ENCODE measurements around the gene KPNB1. TPM values are rescaled to one million over a fixed set of nuclear protein-coding genes. Genes with fewer than 3 reads are reported as not detected.
A peak's percentile ranks its signal among the peaks of the same experiment; 100 is the strongest.

KPNB1 gene
- total RNA-seq, 1 experiment from 2014 or later, result 967 TPM

GRCh38 chr17:47696717-47697642 lies 47.3 kb downstream of the KPNB1 start:
- Mint-ChIP-seq H3K36me3 (ENCODE audit: insufficient read depth, unreplicated experiment) (peaks cover 26% of the 10 kb centered on the region), H3K27me3 (ENCODE audit: insufficient read depth, unreplicated experiment) (no peaks in the 10 kb centered on the region), H3K9me3 (ENCODE audit: unreplicated experiment) (no peaks in the 10 kb centered on the region), H3K27ac (ENCODE audit: unreplicated experiment) (no peak overlapping the region), H3K4me1 (ENCODE audit: low read depth, unreplicated experiment) (peaks cover 23% of the 10 kb centered on the region), H3K4me3 (ENCODE audit: unreplicated experiment) (no peak overlapping the region)
- POLR2A ChIA-PET, result interaction anchor here (0.6 to 0.9 kb wide), 3 partner anchors 33 to 51 kb away, joined by 3 to 5 read pairs (median 3); no protein-coding TSS in a partner anchor
- no peaks in the 10 kb centered on the region for H3K9me3 ChIP-seq
- H3K27me3 ChIP-seq (replicated peaks; ENCODE audit: control insufficient read depth, insufficient read depth, low read length), result no peaks in the 10 kb centered on the region
- no peak overlapping the region for H3K4me3 ChIP-seq (ENCODE audit: low read depth, low read length)
- H3K4me1 ChIP-seq, result peaks cover 16% of the 10 kb centered on the region
- DNase-seq, result peak in 1 of 2 experiments; percentile 53
- intact Hi-C loops (cut with micrococcal nuclease; ENCODE audit: unreplicated experiment), result no loop called here
- H3K36me3 ChIP-seq (ENCODE audit: control insufficient read depth, insufficient read depth, low read length), result no peaks in the 10 kb centered on the region; the same call in 1 of the 2 replicates
- CTCF ChIA-PET, result interaction anchor here (0.6 to 2.4 kb wide), 10 partner anchors 9 to 134 kb away, joined by 3 to 19 read pairs (median 6); partner anchors contain the start of genes KPNB1, LRRC46 and MRPL10
- TF ChIP-seq CTCF (IDR thresholded peaks at IDR 0.05; ENCODE audit: insufficient read depth in 1 of 2, low read depth in 1 of 2, low read length in 1 of 2, severe bottlenecking in 1 of 2, unreplicated experiment in 1 of 2), result no peak
- no TSS peak for BruUV-seq (replicated peaks)

DNA sequence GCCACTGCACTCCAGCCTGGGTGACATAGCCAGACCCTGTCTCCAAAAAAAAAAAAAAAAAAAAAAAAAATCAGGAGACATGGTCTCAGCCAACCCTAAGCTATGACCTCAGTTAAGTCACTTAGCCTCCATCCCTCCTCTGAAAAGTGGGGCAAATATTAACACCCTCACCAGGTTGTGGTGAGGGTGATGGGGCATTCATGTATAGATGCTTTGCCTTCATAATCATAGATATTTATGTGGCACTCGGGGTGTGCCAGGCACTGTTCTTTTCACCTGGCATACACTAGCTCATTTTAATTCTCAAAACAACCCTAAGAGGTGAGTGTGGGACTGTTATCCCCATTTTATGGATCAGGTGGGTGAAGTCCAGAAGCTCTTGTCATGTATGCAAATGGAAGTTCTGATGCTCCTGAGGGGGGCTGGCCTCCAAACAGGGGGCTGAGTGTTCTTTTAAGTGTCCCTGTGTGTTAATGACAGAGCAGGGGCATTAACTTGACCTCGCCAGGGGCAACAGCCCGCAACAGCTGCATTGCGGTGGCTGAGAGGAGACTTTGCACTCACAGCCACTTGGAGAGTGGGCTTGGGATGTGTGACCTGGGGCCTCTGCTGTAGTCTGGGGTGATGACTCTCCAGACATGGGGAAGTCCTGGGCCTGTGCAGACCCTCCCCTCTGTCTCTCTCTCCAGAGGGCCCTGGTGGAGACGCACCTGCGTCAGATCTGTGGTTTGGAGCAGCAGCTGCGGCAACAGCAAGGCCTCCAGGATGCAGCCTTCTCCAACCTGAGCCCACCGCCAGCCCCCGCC lies 48.4 kb downstream of the KPNB1 start:
- no peak for TF ChIP-seq CTCF (IDR thresholded peaks at IDR 0.05; ENCODE audit: insufficient read depth in 1 of 2, low read depth in 1 of 2, low read length in 1 of 2, severe bottlenecking in 1 of 2, unreplicated experiment in 1 of 2)
- peaks cover 20% of the 10 kb centered on the region for H3K36me3 Mint-ChIP-seq (ENCODE audit: insufficient read depth, unreplicated experiment)
- no TSS peak for BruUV-seq (replicated peaks)
- intact Hi-C loops (cut with micrococcal nuclease; ENCODE audit: unreplicated experiment), result loop anchor here (2.0 kb wide), 2 partner anchors 35 to 45 kb away; partner anchors contain the start of gene TBX21
- H3K9me3 Mint-ChIP-seq (ENCODE audit: unreplicated experiment), result no peaks in the 10 kb centered on the region
- Histone ChIP-seq H3K4me3 (ENCODE audit: low read depth, low read length) (no peak overlapping the region), H3K9me3 (no peaks in the 10 kb centered on the region), H3K36me3 (ENCODE audit: control insufficient read depth, insufficient read depth, low read length) (no peaks in the 10 kb centered on the region; the same call in 1 of the 2 replicates), H3K27me3 (replicated peaks; ENCODE audit: control insufficient read depth, insufficient read depth, low read length) (no peaks in the 10 kb centered on the region), H3K4me1 (peaks cover 9% of the 10 kb centered on the region)
- H3K27ac Mint-ChIP-seq (ENCODE audit: unreplicated experiment), result no peak overlapping the region
- no peak for DNase-seq
- POLR2A ChIA-PET, result interaction anchor here (0.9 kb wide), 1 partner anchor 49 kb away, joined by 5 read pairs; no protein-coding TSS in a partner anchor
- H3K4me1 Mint-ChIP-seq (ENCODE audit: low read depth, unreplicated experiment), result peaks cover 12% of the 10 kb centered on the region
- no peaks in the 10 kb centered on the region for H3K27me3 Mint-ChIP-seq (ENCODE audit: insufficient read depth, unreplicated experiment)
- no peak overlapping the region for H3K4me3 Mint-ChIP-seq (ENCODE audit: unreplicated experiment)
- CTCF ChIA-PET, result interaction anchor here (0.5 to 2.4 kb wide), 13 partner anchors 10 to 1238 kb away, joined by 3 to 19 read pairs (median 6); partner anchors contain the start of genes KPNB1, LRRC46, MRPL10 and TBX21
